Ectodermal cell (in vitro differentiated cells): Measurements from ENCODE around the gene MSRB1.
"Not testable (repeated sequence)": the region's sequence is repeated elsewhere in the genome, so short reads cannot be mapped to it uniquely, and the experiment has no call there.

Source experiments
- H3K27ac ChIP-seq: 2 replicates; pipeline ENCODE4 v1.7.0; 2013; ENCODE audit warnings: mild to moderate bottlenecking, low read depth, low read length; ENCODE audit not compliant: insufficient read depth, poor library complexity, severe bottlenecking
- H3K27me3 ChIP-seq: 2 replicates; pipeline ENCODE4 v1.7.0; 2013; ENCODE audit warnings: mild to moderate bottlenecking, low read length; ENCODE audit not compliant: insufficient read depth, control insufficient read depth, poor library complexity, severe bottlenecking
- H3K36me3 ChIP-seq: one replicate; pipeline ENCODE4 v1.7.0; 2013; ENCODE audit warnings: low read length; ENCODE audit not compliant: control insufficient read depth, insufficient read depth
- H3K4me1 ChIP-seq: one replicate; pipeline ENCODE4 v1.7.0; 2013; ENCODE audit warnings: low read length; ENCODE audit not compliant: control insufficient read depth, insufficient read depth
- H3K4me3 ChIP-seq: 2 replicates; pipeline ENCODE4 v1.7.0; 2013; ENCODE audit warnings: low read depth, low read length, control low read depth; ENCODE audit not compliant: insufficient read depth
- H3K9me3 ChIP-seq: 2 replicates; pipeline ENCODE4 v1.7.0; 2013; ENCODE audit warnings: mild to moderate bottlenecking, low read length, moderate library complexity; ENCODE audit not compliant: control insufficient read depth
- WGBS, 2 experiments: methylation state at CpG; one replicate each; pipeline ENCODE4 v1.1.7; 2013; ENCODE audit warnings: missing lambda C conversion rate in 2 of 2; 5-methylcytosine and 5-hydroxymethylcytosine counted together

MSRB1 gene

GRCh38 chr16:1906055-1906845 lies 36.7 kb downstream of the MSRB1 start:
- Histone ChIP-seq H3K27ac (no peak overlapping the region), H3K4me3 (no peak overlapping the region), H3K27me3 (peaks cover 4% of the 10 kb centered on the region), H3K36me3 (no peaks in the 10 kb centered on the region), H3K4me1 (peaks cover 35% of the 10 kb centered on the region), H3K9me3 (no peaks in the 10 kb centered on the region)
- WGBS, 2 experiments: 79 to 80% methylated on average over 31 of the region's 31 CpGs

- peaks cover 4% of the 10 kb centered on the region for H3K27me3 ChIP-seq
- H3K27ac ChIP-seq: no peak overlapping the region
- H3K36me3 ChIP-seq: no peaks in the 10 kb centered on the region
- H3K4me1 ChIP-seq: peaks cover 28% of the 10 kb centered on the region
- H3K4me3 ChIP-seq: no peak overlapping the region
- 90 to 91% methylated on average over 22 of the region's 22 CpGs for WGBS, 2 experiments
- no peaks in the 10 kb centered on the region for H3K9me3 ChIP-seq
Measured at GRCh38 chr16:1903845-1904840, 38.9 kb downstream of the MSRB1 start.

- Histone ChIP-seq H3K4me1 (peaks cover 19% of the 10 kb centered on the region), H3K9me3 (no peaks in the 10 kb centered on the region), H3K27ac (peak overlapping the region; percentile 69), H3K4me3 (no peak overlapping the region), H3K27me3 (peaks cover 4% of the 10 kb centered on the region), H3K36me3 (no peaks in the 10 kb centered on the region)
- WGBS, 2 experiments: 65 to 71% methylated on average over 13 of the region's 13 CpGs
Measured at GRCh38 chr16:1903220-1903574, 39.8 kb downstream of the MSRB1 start.

DNA sequence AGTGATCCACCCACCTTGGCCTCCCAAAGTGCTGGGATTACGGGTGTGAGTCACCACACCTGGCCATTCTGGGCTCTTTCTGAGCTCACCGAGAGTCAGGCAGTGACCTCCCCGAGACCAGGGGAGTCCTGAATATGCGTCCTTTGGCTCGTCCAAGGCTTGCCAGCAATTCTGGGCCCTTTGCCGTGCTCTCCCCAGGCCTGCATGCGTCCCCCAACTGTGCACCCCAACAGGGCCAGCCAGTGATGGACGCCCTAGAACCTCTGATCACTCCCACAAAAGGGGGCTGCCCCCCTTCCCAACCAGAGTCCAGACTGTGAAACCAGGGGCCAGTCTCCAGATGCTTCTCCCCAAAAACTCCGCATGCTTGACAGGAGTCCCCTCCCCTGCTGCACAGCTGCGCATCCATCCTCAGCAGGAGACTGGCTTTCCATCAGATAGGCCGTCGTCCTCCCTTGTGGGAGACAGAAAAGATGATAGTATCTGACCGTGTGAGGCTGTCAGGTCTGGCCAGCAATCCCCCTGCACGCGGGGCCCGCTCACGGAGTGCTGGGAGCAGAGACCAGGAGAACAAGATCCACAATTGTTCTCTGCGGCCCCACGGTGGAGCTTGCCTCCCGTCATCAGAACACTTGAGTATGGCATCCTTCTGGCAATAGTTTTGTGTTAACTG lies 40.3 kb downstream of the MSRB1 start:
- Histone ChIP-seq H3K4me1 (peaks cover 16% of the 10 kb centered on the region), H3K27me3 (peaks cover 4% of the 10 kb centered on the region), H3K36me3 (no peaks in the 10 kb centered on the region), H3K4me3 (no peak overlapping the region), H3K27ac (peak overlapping the region; percentile 69), H3K9me3 (no peaks in the 10 kb centered on the region)
- 80 to 82% methylated on average over 20 of the region's 20 CpGs for WGBS, 2 experiments

DNA sequence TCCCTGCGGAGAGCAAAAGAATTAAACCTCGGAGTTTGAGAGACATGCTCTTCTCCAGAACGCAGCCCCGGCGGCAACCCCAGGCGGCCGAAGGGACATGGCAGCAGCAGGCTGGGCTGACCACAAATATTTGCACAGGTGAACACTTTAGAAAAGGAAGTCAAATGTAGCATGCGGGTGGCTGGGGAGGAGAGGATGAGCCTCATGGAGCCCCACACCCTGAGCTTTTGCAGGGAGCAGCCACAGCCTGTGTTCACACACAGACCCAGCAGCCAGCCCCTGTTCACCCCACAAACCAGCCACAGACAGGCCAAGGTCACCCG lies 42.6 kb downstream of the MSRB1 start:
- Histone ChIP-seq H3K4me3 (no peak overlapping the region), H3K27ac (no peak overlapping the region), H3K27me3 (no peaks in the 10 kb centered on the region), H3K36me3 (no peaks in the 10 kb centered on the region), H3K4me1 (peaks cover 8% of the 10 kb centered on the region), H3K9me3 (no peaks in the 10 kb centered on the region)
- 93% methylated on average over 9 of the region's 9 CpGs for WGBS, 2 experiments

DNA sequence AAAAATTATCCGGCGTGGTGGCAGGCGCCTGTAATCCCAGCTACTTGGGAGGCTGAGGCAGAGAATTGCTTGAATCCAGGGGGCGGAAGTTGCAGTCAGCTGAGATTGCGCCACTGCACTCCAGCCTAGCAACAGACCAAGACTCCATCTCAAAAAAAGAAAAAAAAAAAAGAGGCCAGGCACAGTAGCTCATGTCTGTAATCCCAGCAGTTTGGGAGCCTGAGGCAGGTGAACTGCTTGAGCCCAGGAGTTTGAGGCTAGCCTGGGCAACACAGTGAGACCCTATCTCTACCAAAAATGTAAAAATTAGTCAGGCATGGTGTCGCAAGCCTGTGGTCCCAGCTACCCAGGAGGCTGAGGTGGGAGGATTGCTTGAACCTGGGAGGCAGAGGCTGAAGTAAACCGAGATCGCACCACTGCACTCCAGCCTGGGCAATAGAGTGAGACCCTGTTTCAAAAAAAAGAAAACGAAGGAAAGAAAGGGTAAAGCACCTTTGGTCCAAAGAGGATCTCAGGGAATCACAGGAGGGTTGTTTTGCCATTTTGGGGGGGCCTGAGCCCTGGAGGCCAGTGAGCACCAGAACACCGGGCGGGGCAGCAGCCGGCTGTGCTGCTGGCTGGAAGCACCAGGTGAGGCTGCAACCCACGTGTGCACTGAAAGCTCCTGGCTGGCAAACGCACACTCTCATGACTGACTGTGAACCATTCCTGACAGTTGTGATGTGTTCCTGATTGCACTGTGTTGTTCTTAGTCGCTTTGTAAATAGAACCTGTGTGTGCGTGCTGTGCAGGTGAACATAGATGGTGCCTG lies 43.2 kb downstream of the MSRB1 start:
- H3K9me3 ChIP-seq: no peaks in the 10 kb centered on the region
- H3K36me3 ChIP-seq: no peaks in the 10 kb centered on the region
- peaks cover 8% of the 10 kb centered on the region for H3K4me1 ChIP-seq
- no peaks in the 10 kb centered on the region for H3K27me3 ChIP-seq
- H3K4me3 ChIP-seq: no peak overlapping the region
- H3K27ac ChIP-seq: no peak overlapping the region
- 91 to 93% methylated on average over 16 of the region's 16 CpGs for WGBS, 2 experiments

- not testable (repeated sequence) for H3K4me3 ChIP-seq, H3K27ac ChIP-seq
- WGBS, 2 experiments: 87 to 91% methylated on average over 2 of the region's 2 CpGs
Measured at GRCh38 chr16:1897692-1898091, 45.3 kb downstream of the MSRB1 start.

DNA sequence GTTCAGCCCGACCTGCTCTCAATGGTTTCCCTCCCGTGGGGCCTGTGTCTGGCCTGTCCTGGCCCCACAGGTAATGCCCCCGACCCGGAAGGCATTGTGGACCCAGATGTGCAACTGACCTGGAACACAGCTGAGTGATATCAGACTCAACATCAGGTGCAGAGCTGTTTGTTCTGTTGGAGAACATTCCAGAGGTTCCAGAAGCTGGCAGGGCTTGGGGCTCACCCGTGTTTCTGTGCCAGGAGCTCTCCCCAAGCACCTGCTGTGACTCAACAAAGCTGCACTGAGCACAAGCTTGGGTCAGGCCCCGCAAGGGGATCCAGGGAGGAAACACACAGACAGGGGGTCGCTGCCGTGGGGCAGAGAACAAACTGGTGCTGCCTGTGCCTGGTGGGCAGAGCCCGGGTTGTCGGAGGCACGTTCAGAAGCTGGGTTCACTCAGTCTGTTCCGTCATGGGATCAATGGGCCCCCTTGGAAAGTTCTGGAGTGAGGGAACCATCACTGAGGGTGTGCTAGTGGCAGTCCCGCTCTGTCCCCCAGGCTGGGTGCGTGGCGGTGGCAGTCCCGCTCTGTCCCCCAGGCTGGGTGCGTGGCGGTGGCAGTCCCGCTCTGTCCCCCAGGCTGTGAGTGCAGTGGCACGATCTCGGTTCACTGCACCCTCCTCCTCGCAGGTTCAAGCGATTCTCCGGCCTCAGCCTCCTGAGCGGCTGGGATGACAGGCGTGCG lies 46.9 kb downstream of the MSRB1 start:
- no peaks in the 10 kb centered on the region for H3K4me1 ChIP-seq
- 86 to 87% methylated on average over 27 of the region's 27 CpGs for WGBS, 2 experiments
- H3K36me3 ChIP-seq: no peaks in the 10 kb centered on the region
- H3K27me3 ChIP-seq: no peaks in the 10 kb centered on the region
- H3K27ac ChIP-seq: no peak overlapping the region
- H3K4me3 ChIP-seq: no peak overlapping the region
- H3K9me3 ChIP-seq: no peaks in the 10 kb centered on the region

More at GRCh38 chr16:1897692-1898091, 45.3 kb downstream of the MSRB1 start:
- not testable (repeated sequence) for H3K4me1 ChIP-seq, H3K27me3 ChIP-seq, H3K36me3 ChIP-seq, H3K9me3 ChIP-seq

GRCh38 chr16:1895068-1895467 lies 47.9 kb downstream of the MSRB1 start:
- no peak overlapping the region for H3K27ac ChIP-seq
- 87% methylated on average over 5 of the region's 5 CpGs for WGBS, 2 experiments

More at GRCh38 chr16:1895068-1895467, 47.9 kb downstream of the MSRB1 start:
- H3K36me3 ChIP-seq: no peaks in the 10 kb centered on the region
- no peaks in the 10 kb centered on the region for H3K9me3 ChIP-seq
- H3K4me1 ChIP-seq: no peaks in the 10 kb centered on the region
- peaks cover 2% of the 10 kb centered on the region for H3K27me3 ChIP-seq
- no peak overlapping the region for H3K4me3 ChIP-seq
